ENCODE measurements around the gene SIAH1.

SIAH1 gene

DNA sequence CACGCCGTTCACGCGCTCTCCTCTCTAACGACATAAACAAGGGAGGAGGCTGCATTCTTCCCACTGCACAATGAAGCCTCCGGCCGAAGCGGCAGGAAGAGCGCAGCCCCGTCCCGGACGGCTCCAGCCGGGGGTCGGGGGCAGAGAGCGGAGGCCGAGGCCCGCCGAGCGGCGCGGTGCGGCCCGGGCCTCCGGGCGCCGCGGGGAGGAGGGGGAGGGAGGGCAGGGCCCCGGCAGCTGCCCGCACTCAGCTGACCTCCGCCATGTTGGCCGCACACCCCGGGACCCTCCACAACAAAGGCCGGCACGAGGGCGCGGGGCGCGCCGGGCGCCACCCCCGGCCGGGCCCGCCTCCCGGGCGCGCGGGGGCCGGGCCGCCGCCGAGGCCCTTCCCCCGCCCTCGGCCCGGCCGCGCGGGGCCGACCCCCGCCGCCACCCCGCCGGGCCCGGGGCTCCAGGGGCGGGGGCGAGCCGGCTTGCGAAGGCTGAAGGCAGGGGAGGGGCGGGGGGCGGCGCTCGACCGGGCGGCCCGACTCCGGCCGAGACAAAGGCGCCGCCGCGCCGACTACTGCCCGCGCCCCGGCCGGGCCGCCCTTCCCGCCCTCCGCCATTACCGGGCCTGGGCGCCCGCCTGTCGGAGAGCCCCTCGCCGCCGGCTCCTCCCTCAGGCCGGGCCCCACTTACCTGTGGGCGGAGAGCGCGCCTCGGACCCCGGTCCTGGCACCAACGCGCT is 527 bp downstream of the SIAH1 start:
- peak; percentile 52 to 78 for DNase-seq
- no peaks in the 10 kb centered on the region for H3K9me3 ChIP-seq
- H3K27me3 ChIP-seq, result no peaks in the 10 kb centered on the region
- peak overlapping the region; percentile 93 to 100 for H3K27ac ChIP-seq
- intact Hi-C loops (cut with DNase I; ENCODE audit: low total_unique reads), result no loop called here
- TF ChIP-seq CTCF (IDR thresholded peaks at IDR 0.05), result no peak
- no peaks in the 10 kb centered on the region for H3K36me3 ChIP-seq
- peaks cover 0 to 57% (median 29%) of the 10 kb centered on the region in 4 donors for H3K4me1 ChIP-seq
- peak overlapping the region; percentile 88 to 89 for H3K4me3 ChIP-seq

DNA sequence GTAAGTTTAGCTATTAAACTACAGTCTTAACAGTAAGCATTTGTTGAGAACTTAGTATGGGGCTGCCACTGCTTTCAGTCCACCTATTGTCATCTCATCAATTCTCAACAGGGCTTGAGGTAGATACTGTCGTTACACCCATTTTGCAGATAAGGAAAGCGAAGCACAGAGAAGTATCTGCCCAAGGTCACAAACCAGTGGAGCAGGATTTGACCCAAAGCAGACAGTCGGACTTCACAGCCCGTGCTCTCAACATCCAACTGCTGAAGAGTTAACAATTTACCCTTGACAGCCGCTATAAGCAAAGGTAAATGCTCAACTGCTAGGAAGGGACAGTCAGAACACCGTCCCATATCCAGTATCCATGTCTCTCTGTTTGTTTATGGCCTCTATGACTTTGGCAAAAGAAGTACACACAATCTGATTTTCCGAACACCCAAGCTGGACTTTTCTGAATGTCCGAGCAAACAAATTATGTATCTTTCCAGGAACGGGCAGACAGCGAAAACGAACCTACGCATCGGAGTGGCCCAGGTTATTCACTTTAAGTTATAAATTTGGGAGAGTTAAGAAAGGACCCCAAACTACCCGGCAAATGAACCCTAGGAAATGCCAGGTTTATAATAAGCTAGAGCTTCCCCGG is 1.2 kb downstream of the SIAH1 start:
- Histone ChIP-seq H3K4me3 (peak overlapping the region; percentile 88 to 89), H3K4me1 (peaks cover 0 to 64% (median 33%) of the 10 kb centered on the region in 4 donors), H3K27ac (peak overlapping the region; percentile 93 to 100), H3K36me3 (no peaks in the 10 kb centered on the region), H3K9me3 (no peaks in the 10 kb centered on the region), H3K27me3 (no peaks in the 10 kb centered on the region)
- no peak for TF ChIP-seq CTCF (IDR thresholded peaks at IDR 0.05)
- DNase-seq, result no peak
- intact Hi-C loops (cut with DNase I; ENCODE audit: low total_unique reads), result no loop called here

DNA sequence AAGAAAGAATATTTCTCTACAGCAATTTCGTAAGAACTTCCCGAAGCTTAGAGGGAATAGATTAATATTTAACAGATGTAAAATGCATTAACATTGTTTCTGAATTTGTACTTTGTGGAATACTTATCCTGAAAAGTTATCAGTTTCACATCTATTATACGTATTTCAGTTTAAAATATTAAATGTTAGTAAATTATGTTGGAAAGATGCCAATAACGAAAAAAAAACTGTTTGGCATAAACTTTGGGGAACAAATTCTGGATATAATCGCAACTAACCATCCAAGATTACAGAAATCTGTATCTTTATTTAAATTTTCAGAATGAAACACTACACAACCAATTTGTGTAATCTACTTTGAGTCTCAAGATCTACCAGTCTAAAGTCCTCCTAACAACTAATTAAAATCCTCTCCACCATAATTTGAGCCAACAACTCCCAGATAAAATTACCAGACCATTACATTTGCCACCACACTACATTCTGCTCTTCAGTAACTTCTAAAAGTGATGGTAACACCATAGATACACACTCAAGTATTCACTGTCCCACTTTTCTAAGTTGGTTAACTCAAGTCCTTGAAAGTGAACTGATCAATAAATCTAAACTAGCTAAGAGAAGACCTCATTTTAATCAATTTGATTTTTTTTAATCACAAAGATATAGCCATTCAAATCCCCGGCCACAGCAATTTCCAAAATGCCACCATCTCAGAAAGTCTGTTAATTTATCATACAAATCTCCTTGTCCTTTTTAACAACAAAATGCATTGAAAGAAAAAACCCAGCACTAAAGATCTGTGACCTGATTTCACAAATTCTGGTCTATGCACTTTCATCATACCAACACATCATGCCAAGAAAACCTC is 2.0 kb downstream of the SIAH1 start:
- H3K4me1 ChIP-seq, result peaks cover 0 to 71% (median 40%) of the 10 kb centered on the region in 4 donors

GRCh38 chr16:48382131-48382530 is 3.1 kb downstream of the SIAH1 start:
- no peaks in the 10 kb centered on the region for H3K9me3 ChIP-seq
- H3K4me1 ChIP-seq, result peaks cover 0 to 75% (median 38%) of the 10 kb centered on the region in 4 donors
- H3K27ac ChIP-seq, result peak overlapping the region in 1 of 2 donors; percentile 93
- H3K4me3 ChIP-seq, result no peak overlapping the region
- no peak for TF ChIP-seq CTCF (IDR thresholded peaks at IDR 0.05)
- H3K36me3 ChIP-seq, result no peaks in the 10 kb centered on the region
- H3K27me3 ChIP-seq, result no peaks in the 10 kb centered on the region
- intact Hi-C loops (cut with DNase I; ENCODE audit: low total_unique reads), result no loop called here
- DNase-seq, result no peak

More for the DNA sequence above, 2.0 kb downstream of the SIAH1 start:
- TF ChIP-seq CTCF (IDR thresholded peaks at IDR 0.05), result no peak
- Histone ChIP-seq H3K36me3 (no peaks in the 10 kb centered on the region), H3K9me3 (no peaks in the 10 kb centered on the region), H3K27ac (peak overlapping the region; percentile 93 to 100), H3K4me3 (peak overlapping the region; percentile 88 to 89), H3K27me3 (no peaks in the 10 kb centered on the region)
- no peak for DNase-seq
- intact Hi-C loops (cut with DNase I; ENCODE audit: low total_unique reads), result no loop called here

DNA sequence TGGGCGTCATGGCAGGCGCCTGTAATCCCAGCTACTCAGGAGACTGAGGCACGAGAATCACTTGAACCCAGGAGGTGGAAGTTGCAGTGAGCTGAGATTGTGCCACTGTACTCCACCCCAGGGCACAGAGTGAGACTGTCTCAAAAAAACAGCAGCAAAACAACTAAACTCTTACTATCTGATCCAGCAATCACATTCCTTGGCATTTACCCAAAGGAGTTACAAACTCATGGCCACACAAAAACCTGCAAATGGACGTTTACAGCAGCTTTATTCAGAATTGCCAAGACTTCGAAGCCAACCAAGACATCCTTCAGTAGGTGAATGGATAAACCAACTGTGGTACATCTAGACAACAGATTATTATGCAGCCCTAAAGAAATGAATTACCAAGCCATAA is 4.0 kb downstream of the SIAH1 start:
- no peak for DNase-seq
- Histone ChIP-seq H3K4me1 (peaks cover 0 to 76% (median 33%) of the 10 kb centered on the region in 4 donors), H3K27ac (peak overlapping the region in 1 of 2 donors; percentile 20), H3K4me3 (no peak overlapping the region), H3K27me3 (no peaks in the 10 kb centered on the region), H3K36me3 (no peaks in the 10 kb centered on the region), H3K9me3 (no peaks in the 10 kb centered on the region)
- TF ChIP-seq CTCF (IDR thresholded peaks at IDR 0.05), result no peak
- intact Hi-C loops (cut with DNase I; ENCODE audit: low total_unique reads), result no loop called here

All from tibial artery (tissue), 4 donors.